Measurements from ENCODE around the gene FMN1.

The FMN1 gene

DNA sequence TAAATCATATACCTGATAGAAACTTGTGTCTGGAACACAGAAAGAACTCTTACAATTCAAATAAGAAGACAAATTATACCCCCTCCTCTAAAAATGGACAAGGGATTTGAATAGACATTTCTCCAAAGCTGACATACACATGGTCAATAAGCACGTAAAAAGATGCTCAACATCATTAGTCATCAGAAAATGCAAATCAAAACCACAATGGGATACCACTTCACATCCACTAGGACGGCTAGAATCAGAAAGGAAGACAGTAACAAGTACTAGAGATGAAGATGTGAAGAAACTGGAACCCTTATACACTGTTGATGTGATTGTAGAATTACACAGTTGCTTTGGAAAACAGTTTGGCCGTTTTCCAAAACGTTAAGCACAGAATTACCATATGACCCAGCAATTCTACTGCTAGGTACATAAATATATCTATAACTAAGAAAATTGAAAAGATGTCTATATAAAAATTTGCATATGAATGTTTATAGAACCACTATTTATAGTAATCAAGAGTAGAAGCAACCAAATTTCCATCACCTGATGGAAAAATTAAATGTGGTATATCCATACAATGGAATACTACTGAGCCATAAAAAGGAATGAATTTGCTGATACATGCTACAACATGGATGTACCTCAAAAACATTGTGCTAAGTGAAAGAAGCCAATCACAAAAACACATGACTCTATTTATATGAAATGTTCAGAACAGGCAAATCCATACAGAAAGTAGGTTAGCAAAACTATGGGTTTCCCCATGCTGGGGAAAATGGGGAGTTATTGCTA, 415.9 kb downstream of the FMN1 start:
- DNase-seq (ENCODE audit: low read depth, low spot score): no peak

DNA sequence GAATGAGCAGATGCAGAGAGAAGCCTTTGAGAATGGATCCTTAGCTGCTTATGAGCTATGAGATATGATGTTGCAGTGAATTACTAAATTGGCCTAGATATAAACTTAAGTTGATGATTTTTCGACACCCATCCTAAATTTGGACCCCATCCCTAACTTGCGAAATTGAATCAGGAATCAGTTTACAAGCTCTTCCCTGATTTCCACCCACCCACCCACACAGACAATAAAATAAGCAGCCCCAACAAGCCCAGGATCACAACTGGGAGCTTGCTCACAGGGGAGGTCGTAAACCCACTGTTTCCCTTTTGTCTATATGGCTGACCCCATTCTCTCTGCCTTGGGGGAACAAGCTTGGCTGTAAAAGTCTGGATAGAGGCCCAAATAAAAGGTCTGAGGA, 419.4 kb downstream of the FMN1 start:
- no peak for DNase-seq (ENCODE audit: low read depth, low spot score)

DNA sequence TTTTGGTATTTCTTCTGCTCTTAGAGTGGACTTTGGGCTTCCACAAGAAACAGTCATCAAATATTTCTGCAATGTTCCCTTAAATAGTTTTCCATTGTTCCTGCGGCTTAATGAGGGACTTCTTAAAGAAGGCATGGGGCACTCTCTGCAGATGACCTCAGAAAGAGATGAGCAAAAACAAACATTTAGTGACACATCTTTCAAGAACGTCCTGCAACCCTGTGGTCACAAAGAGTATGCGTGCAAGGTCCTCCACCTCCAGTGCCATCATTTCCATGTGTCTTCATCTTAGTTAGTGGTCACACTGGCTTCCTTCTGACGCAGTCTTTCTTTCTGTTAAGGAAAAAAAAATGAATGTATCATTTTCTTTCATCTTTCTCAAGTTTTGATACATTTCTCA, 420.5 kb downstream of the FMN1 start:
- DNase-seq (ENCODE audit: low read depth, low spot score): no peak

DNA sequence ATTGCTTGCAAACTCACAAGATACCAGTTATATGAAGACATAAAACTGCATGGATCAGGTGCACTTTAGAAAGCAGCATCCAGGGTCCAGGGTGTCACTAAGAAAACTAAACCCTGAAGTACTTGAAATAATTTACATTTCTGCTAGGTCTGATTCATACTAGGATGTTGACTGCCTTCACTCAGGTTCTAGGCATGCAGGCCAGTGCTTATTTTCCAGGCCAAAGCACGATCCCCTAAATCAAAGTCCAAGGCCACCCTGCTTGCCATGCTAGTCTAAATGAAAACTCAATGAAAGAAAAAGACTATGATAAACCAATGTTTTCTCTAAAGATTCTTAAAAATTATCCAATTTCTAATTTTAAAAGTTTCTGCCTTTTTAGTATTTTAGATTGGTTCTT, 427.3 kb downstream of the FMN1 start:
- no peak for DNase-seq (ENCODE audit: low read depth, low spot score)

DNA sequence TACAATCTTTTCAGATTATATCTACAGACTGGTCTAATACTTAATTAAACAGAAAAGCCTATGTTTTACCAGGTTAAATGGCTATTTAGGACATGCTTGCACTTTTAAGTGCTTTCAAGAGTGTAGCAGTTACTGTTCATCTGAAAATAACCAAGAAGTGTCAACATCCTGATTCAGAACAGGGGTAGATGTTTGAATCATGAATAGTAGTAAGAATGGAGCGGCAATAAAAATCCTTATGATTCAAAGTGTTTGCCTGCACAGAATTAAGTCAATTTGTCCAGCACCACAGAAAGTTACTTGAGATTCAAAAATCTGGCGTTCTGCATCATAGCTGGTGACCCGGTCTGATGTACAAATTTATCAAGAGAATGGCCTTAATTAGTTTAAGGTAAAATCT, 428.4 kb downstream of the FMN1 start:
- DNase-seq (ENCODE audit: low read depth, low spot score): no peak

DNA sequence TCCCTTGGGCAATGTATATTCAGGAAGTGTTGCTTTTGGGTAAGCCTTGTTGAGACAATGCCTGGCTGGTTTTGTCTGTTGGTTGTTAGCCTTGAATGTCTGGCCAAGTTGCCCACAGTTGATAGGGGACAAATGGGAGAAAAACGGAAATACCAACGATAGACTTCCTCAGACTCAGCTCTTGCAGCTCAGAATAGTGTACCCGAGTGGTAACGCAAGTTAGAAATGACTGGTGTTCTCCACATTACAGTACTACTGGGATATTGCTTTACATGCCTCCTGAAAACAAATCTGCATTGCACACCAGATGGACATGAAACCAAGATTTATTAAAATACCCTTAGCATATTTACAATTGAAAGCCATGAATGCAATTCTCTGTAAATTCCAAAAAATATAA, 429.3 kb downstream of the FMN1 start:
- no peak for DNase-seq (ENCODE audit: low read depth, low spot score)

DNA sequence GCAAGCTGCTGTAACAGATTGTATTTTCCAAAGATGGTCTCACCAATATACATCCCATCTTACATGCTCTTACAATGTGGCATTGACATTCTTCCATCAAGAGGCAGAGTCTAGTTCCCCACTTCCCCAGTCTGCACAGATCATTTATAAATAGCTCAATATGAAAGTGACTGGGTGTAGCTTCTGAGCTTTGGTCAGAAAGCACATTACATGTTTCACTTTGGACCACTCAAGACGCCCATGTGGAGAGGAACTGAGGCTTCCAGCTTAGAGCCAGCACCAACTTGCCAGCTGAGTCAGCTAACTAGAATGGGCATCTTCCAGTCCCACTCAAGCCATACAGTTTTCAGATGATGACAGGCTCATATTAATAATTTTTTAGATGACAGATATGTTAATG, 431.2 kb downstream of the FMN1 start:
- no peak for DNase-seq (ENCODE audit: low read depth, low spot score)

DNA sequence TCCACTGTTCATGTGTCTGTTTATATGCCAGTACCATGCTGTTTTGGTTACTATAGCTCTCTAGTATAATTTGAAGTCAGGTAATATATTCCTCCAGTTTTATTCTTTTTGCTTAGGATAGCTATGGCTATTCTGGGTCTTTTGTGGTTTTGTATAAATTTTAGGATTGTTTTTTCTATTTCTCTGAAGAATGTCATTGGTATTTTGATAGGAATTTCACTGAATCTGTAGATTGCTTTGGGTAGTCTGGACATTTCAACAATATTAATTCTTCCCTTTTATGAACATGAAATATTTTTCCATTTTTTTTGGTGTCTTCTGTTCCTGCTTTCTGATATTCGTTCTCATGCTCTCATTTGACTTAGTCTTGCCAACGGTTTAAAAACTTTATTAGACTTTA, 437.1 kb downstream of the FMN1 start:
- no peak for DNase-seq (ENCODE audit: low read depth, low spot score)

DNA sequence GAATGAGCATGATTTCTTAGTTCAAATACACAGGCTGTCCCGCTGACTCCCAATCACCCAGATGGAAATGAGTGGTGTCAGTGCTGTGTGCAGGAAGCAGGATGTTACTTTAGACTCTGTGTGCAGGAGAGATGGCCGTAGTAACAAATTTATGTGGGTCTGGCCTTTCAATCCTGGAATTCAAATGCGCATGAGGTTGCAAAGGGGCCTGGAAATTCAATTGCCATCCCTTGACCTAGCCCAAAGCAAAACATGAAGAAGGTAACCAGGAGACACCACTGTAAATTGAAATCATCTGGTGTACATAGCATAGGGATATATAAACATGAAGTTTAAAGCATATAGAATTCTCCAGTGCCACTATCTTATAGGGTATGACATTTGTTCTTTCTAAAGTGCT, 443.5 kb downstream of the FMN1 start:
- DNase-seq (ENCODE audit: low read depth, low spot score): no peak

DNA sequence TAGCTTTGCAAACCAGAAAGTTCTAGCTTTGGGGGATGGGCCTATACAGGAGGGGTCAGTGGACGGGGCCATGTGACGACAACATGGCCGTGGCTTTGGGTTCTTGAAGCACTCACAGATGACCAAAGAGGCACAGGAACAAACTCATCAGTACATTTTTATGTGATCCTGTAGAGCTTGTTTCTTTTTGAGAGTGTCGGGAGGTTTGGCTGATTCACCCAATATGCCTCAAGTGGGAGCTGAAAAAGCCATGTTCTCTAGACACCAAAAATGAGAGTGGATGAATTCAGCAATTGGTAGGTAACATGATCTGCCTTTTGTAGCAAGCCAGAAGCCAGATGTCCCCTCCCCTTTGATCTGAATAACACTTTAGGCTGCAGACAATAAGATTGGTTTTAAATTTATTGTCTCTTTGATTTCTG, 446.6 kb downstream of the FMN1 start:
- no peak for DNase-seq (ENCODE audit: low read depth, low spot score)

DNA sequence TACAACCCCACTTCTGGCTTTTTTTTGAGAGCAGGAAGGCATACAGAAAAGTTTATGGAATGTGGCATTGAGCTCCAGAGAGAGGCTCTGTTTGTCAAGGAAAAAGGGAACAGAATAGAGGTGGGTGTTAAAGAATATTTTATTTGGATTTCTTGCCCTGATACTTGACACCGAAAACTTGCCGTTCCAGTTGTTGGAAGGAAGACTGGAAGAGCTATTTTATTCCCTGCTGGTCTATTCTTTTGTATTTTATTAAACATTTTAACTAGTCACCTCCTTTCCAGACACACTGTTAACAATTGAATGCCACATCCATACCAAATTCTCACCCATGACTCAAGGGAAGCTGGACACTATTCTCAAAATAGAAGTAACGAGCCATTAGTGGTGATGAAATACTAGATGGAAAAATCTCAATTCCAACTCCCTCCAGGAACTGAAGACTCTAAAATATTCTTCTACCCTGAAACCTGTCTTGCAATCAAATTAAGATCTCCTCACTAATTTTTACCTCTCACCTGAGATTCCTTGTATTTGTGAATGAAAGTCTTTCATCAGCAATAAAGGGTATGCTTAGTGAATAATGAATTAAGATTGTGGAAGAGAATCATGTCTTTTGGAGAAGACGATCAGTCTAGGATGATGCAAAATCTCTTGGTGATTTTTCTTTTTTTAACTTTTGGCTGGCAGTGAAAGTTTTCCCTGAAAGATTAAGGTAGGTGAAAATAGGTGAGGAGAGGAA, 448.2 kb downstream of the FMN1 start:
- no peak for DNase-seq (ENCODE audit: low read depth, low spot score)

DNA sequence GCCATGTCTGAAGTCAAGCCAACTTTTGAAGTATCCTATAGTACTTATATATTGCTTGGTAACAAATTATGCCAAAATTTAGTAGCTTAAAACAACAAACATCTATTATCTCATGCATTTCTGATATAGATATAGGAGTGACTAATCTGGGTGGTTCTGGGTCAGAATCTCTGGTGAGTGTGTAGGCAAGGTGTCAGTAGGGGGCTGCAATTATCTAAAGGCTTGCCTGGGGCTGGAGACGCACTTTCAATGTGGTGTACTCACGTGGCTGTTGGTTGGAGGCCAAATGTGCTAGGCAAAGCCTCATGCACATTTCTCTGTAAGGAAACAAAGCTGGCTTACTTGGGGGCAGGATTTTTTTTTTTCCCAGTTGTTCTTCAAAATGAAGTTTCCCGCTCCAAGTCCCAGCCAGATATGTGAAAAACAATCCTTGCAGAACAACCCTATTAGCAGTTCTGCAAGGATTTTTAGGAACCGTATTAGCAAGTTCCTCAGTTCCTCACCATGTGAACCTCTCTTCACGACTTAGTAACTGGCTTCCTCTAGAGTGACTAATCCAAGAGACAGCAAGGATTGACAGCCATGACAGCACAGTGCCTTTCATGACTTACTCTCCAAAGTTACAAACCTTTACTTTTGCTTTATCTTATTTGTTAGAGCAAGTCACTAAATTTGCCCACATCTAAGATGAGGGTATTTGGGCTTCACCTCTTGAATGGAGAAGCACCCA, 450.9 kb downstream of the FMN1 start:
- DNase-seq (ENCODE audit: low read depth, low spot score): no peak

DNA sequence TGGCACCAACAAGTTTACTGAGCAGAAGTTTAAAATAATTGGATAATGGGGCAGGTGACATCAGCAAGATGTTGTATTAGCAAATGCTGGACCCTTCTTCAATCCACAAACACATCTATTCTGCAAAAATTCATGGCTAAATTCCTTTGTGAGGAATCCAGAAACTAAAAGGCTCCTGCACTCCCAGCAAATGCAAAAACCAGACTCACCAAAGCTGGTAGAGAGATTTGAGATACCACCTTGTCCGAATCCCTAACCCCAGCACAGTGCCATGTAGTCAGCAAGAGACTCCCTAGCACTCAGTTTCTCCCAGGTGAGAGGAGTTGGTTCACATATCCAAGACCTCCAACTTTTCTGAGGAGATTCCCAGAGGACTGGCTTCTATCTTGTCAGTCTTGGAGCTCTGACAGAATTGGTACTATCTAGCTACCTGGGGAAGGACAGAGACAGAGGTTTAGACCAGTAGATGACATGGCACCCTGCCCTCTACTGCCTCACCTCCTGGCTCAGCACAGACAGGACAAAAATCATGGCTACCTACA, 454.9 kb downstream of the FMN1 start:
- no peak for DNase-seq (ENCODE audit: low read depth, low spot score)

DNA sequence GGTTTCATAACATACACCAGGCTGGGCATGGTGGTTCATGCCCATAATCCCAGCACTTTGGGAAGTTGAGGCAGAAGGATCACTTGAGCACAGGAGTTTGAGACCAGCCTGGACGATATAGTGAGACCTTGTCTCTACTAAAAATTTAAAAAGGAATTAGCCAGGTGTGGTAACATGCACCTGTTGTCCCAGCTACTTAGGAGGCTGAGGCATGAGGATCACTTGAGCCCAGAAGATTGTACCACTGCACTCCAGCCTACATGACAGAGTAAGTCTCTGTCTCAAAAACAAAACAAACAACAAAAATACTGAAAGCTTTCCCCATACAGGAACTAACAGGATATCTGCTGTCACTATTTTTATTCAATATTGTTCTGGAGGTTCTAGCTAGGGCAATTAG, 455.8 kb downstream of the FMN1 start:
- DNase-seq (ENCODE audit: low read depth, low spot score): no peak

DNA sequence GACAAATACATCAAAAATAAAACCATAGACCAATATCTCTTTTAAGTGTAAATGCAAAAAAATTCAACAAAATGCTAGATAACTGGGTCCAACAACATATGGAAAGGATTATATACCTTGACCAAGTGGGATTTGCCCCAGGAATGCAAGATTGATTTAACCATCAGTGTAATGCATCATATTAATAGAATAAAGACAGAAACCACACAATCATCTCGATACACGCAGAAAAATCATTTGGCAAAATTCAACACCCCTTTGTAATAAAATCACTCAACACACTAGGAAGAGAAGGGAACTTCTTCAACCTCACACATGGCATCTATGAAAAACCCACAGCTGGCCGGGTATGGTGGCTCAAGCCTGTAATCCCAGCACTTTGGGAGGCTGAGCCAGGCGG, 457.2 kb downstream of the FMN1 start:
- DNase-seq (ENCODE audit: low read depth, low spot score): no peak

DNA sequence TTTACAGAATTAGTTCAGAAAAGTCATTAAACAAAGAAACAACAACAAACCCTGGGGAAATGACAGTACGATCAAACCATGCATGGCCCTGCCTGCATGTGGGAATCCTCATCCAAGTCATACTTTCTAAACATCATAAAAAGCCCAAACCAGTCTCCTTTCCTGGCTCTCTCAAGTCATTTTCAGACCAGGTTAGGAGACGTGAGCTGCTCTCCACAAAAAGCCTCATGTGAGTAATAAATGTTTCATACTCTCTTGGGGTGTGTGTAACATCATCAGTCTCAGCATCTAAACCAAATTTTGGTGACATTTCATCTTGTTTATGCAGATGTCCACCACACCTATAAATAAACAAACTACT, 457.8 kb downstream of the FMN1 start:
- no peak for DNase-seq (ENCODE audit: low read depth, low spot score)

DNA sequence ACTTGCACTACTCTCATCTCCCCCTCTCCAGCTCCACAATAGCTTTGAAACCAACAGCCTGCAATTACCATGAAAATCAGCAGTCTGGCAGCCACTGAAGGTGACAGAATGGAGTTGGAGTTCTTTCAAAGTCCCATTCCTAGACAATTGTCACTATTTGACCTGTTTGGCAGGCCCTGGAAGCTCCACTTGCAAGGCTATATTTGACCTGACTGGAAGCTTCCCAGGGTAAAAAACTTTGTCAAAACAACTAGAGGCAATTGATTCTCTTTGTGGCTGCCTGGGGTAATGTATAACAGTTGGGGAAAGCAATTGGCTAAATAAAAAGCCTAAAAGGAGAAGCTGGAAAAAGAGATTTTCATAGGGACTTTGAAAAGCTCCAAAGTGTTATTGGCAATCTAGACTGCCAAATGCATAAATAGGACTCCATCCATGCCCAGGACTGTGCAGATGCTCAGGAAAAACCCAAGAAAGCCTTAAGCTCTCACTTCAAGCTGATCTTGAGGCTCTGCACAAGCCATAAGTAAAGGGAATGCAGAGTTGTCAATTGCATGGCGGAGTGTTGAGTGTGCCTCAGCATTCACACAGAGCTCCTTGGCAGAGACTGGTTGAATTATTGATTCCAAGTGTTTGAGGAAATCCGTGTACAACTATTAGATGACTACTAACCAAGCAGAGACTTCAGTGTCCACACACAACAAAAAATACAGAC, 458.4 kb downstream of the FMN1 start:
- no peak for DNase-seq (ENCODE audit: low read depth, low spot score)

DNA sequence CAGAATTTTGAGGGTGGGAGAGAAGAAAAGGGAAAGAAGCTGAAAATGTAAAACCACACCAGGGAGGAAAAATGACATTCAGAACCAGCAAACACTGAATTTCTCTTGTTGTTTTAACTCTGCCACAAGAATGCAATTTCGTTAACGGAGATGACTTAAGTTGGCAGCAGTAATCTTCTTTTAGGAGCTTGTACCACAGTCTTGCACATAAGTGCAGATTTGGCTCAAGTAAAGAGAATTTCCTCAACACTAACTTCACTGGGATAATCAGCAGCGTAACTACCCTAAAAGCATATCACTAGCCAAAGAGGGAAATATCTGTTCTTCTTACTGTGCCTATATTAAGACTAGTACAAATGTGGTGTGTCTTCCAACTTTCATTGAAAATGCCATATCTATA, 461.2 kb downstream of the FMN1 start:
- no peak for DNase-seq (ENCODE audit: low read depth, low spot score)

DNA sequence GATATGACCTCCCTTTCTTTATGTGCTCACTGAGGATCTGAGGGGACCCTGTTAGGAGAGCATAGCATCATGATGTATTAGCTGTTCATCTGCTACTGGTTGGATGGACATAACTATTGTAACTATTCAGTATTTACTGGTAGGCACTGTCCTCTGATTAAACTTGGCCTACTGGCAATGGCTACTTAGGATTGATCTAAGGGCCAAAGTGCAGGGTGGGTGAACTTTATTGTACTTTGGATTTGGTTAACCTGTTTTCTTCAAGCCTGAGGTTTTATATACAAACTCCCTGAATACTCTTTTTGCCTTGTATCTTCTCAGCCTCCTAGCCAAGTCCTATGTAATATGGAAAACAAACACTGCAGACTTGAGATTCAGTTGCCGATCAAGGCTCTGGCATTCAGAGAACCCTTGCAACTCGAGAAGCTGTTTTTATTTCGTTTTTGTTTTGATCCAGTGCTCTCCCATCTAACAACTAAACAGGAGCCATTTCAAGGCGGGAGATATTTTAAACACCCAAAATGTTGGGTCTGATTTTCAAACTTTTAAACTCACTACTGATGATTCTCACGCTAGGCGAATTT, 461.8 kb downstream of the FMN1 start:
- no peak for DNase-seq (ENCODE audit: low read depth, low spot score)

DNA sequence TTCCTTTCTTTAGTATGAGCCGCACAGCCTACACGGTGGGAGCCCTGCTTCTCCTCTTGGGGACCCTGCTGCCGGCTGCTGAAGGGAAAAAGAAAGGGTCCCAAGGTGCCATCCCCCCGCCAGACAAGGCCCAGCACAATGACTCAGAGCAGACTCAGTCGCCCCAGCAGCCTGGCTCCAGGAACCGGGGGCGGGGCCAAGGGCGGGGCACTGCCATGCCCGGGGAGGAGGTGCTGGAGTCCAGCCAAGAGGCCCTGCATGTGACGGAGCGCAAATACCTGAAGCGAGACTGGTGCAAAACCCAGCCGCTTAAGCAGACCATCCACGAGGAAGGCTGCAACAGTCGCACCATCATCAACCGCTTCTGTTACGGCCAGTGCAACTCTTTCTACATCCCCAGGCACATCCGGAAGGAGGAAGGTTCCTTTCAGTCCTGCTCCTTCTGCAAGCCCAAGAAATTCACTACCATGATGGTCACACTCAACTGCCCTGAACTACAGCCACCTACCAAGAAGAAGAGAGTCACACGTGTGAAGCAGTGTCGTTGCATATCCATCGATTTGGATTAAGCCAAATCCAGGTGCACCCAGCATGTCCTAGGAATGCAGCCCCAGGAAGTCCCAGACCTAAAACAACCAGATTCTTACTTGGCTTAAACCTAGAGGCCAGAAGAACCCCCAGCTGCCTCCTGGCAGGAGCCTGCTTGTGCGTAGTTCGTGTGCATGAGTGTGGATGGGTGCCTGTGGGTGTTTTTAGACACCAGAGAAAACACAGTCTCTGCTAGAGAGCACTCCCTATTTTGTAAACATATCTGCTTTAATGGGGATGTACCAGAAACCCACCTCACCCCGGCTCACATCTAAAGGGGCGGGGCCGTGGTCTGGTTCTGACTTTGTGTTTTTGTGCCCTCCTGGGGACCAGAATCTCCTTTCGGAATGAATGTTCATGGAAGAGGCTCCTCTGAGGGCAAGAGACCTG, 463.5 kb downstream of the FMN1 start:
- no peak for DNase-seq (ENCODE audit: low read depth, low spot score)

All from activated CD4-positive, CD25-positive, alpha-beta regulatory T cell treated with anti-CD3 and anti-CD28 coated beads, Interleukin-2, amount 50 U/mL, for 16 hours (primary cell).